CD14-positive monocyte (primary cell): ENCODE data around the gene CD55. TPM values are rescaled to one million over a fixed set of nuclear protein-coding genes. Genes with fewer than 3 reads are reported as not detected.
A peak's percentile ranks its signal among the peaks of the same experiment; 100 is the strongest.

Experiments
- DNase-seq, 3 donors: peaks; one replicate each; pipeline ENCODE4 v3.0.0-alpha.2; 2011 to 2022
- H2AFZ ChIP-seq: 2 replicates; pipeline ENCODE4 v1.6.0; 2012; ENCODE audit warnings: mild to moderate bottlenecking, low read depth, low read length, inconsistent platforms; ENCODE audit not compliant: insufficient read depth, poor library complexity, severe bottlenecking
- H3K27ac ChIP-seq, 2 donors: 1 replicate in 1 of 2; 2 replicates in 1 of 2; pipeline ENCODE4 v1.5.1; 2012 to 2013; ENCODE audit warnings: low read length in 2 of 2, control low read depth in 1 of 2, inconsistent platforms in 1 of 2, low read depth in 1 of 2, mild to moderate bottlenecking in 1 of 2
- H3K27me3 ChIP-seq, 2 donors: one replicate each; pipeline versions ENCODE4 v1.6.0 to v1.6.1; 2011 to 2013; ENCODE audit warnings: low read length in 2 of 2; ENCODE audit not compliant: control insufficient read depth in 2 of 2, insufficient read depth in 2 of 2
- H3K36me3 ChIP-seq, 2 donors: replicated peaks in 1 of 2; 1 replicate in 1 of 2; 2 replicates in 1 of 2; pipeline versions ENCODE4 v1.5.1 to v1.6.1; 2012 to 2013; ENCODE audit warnings: low read length in 2 of 2, control low read depth in 1 of 2, inconsistent platforms in 1 of 2, mild to moderate bottlenecking in 1 of 2; ENCODE audit not compliant: insufficient read depth in 2 of 2, control insufficient read depth in 1 of 2
- H3K4me1 ChIP-seq, 2 donors: 1 replicate in 1 of 2; 2 replicates in 1 of 2; pipeline versions ENCODE4 v1.5.1 to v1.6.1; 2012 to 2013; ENCODE audit warnings: low read length in 2 of 2, control low read depth in 1 of 2, inconsistent platforms in 1 of 2, mild to moderate bottlenecking in 1 of 2, moderate library complexity in 1 of 2; ENCODE audit not compliant: insufficient read depth in 2 of 2, control insufficient read depth in 1 of 2
- H3K4me2 ChIP-seq: replicated peaks from 2 replicates; pipeline ENCODE3; 2012; ENCODE audit warnings: low read length, moderate library complexity, mild to moderate bottlenecking; ENCODE audit not compliant: poor library complexity, severe bottlenecking; ENCODE audit errors: extremely low read depth
- H3K4me3 ChIP-seq, 3 experiments: fragments of 200-600 bp in 1 of 3; sonication (generic) in 1 of 3; replicated peaks in 1 of 3; 1 replicate in 2 of 3; 2 replicates in 1 of 3; pipeline ENCODE4 v1.5.1; 2011 to 2013; ENCODE audit warnings: low read length in 3 of 3, mild to moderate bottlenecking in 3 of 3, control low read depth in 2 of 3, low read depth in 2 of 3, inconsistent platforms in 1 of 3, moderate library complexity in 1 of 3
- H3K79me2 ChIP-seq: 2 replicates; pipeline ENCODE4 v1.6.0; 2012; ENCODE audit warnings: mild to moderate bottlenecking, control low read depth, inconsistent platforms, low read length, moderate library complexity; ENCODE audit not compliant: insufficient read depth
- H3K9ac ChIP-seq: 2 replicates; pipeline ENCODE4 v1.6.0; 2017; ENCODE audit warnings: low read length, mild to moderate bottlenecking; ENCODE audit not compliant: insufficient read depth, poor library complexity, severe bottlenecking
- H3K9me3 ChIP-seq, 2 donors: replicated peaks in 1 of 2; 1 replicate in 1 of 2; 2 replicates in 1 of 2; pipeline versions ENCODE4 v1.5.1 to v1.6.1; 2012 to 2013; ENCODE audit warnings: low read length in 2 of 2, control low read depth in 1 of 2; ENCODE audit not compliant: control insufficient read depth in 1 of 2, insufficient read depth in 1 of 2
- H4K20me1 ChIP-seq: 2 replicates; pipeline ENCODE4 v1.6.0; 2012; ENCODE audit warnings: mild to moderate bottlenecking, low read length, control low read depth, moderate library complexity; ENCODE audit not compliant: insufficient read depth
- H3K27ac Mint-ChIP-seq, 7 donors: one replicate each; pipeline ENCODE4 v1.8.0; 2020; ENCODE audit warnings: mild to moderate bottlenecking in 7 of 7, mixed read lengths in 7 of 7, moderate library complexity in 6 of 7, inconsistent platforms in 2 of 7
- H3K27me3 Mint-ChIP-seq, 3 donors: one replicate each; pipeline ENCODE4 v1.8.0; 2021 to 2022; ENCODE audit warnings: low read depth in 3 of 3, mild to moderate bottlenecking in 3 of 3, mixed read lengths in 3 of 3, moderate library complexity in 3 of 3, inconsistent platforms in 1 of 3
- H3K36me3 Mint-ChIP-seq, 2 donors: one replicate each; pipeline ENCODE4 v1.8.0; 2020; ENCODE audit warnings: mixed read lengths in 2 of 2, inconsistent platforms in 1 of 2, mild to moderate bottlenecking in 1 of 2
- H3K4me1 Mint-ChIP-seq: one replicate; pipeline ENCODE4 v1.8.0; 2020; ENCODE audit warnings: mild to moderate bottlenecking, mixed read lengths
- H3K4me3 Mint-ChIP-seq, 2 donors: one replicate each; pipeline ENCODE4 v1.8.0; 2020; ENCODE audit warnings: mild to moderate bottlenecking in 2 of 2, mixed read lengths in 2 of 2, moderate library complexity in 1 of 2
- H3K9me3 Mint-ChIP-seq, 7 donors: one replicate each; pipeline ENCODE4 v1.8.0; 2020 to 2022; ENCODE audit warnings: mixed read lengths in 7 of 7, mild to moderate bottlenecking in 6 of 7, moderate library complexity in 6 of 7, inconsistent platforms in 2 of 7
- WGBS: methylation state at CpG from one replicate; pipeline ENCODE4 v1.1.5; 2013; ENCODE audit warnings: missing lambda C conversion rate; ENCODE audit not compliant: insufficient coverage; 5-methylcytosine and 5-hydroxymethylcytosine counted together
- intact Hi-C, 2 donors: fragments of 100-400 bp; cut with micrococcal nuclease; formaldehyde crosslinking; loops; one replicate each; pipeline versions ENCODE4 v1.15.0 to v1.15.1; 2023
- polyA plus RNA-seq, 3 donors: library from polyadenylated mRNA; depleted of rRNA in 1 of 3; unstranded in 2 of 3; stranded (reverse) in 1 of 3; fragments of 300-500 nt in 2 of 3; fragments of >200 nt in 1 of 3; fragmentation: Illumina TruSeq in 2 of 3; gene quantifications; 1 replicate in 2 of 3; 2 replicates in 1 of 3; pipeline ENCODE4 v1.2.3, GENCODE V29; 2012 to 2021
- TF ChIP-seq, protein P1 (sequence below): fragments of 200-600 bp; IDR thresholded peaks from one replicate; pipeline ENCODE4 v1.8.0; 2022; ENCODE audit warnings: antibody characterized with exemption, mild to moderate bottlenecking

CD55 gene
- polyA plus RNA-seq, 3 donors: 171 to 221 (median 182) TPM

GRCh38 chr1:207298186-207298585 is 23.3 kb upstream of the CD55 start:
- Histone ChIP-seq H3K4me2 (peak overlapping the region; percentile 40), H3K36me3 (no peaks in the 10 kb centered on the region), H3K4me3 (peak overlapping the region in 1 of 3 experiments; percentile 9), H3K79me2 (no peaks in the 10 kb centered on the region), H3K27me3 (no peaks in the 10 kb centered on the region), H2AFZ (peak overlapping the region; percentile 9), H3K27ac (peak overlapping the region in 1 of 2 donors; percentile 10), H3K9ac (no peak overlapping the region), H3K9me3 (no peaks in the 10 kb centered on the region), H3K4me1 (peaks cover 16 to 19% of the 10 kb centered on the region in 2 donors), H4K20me1 (no peaks in the 10 kb centered on the region)
- peak overlapping the region in 3 of 7 donors; percentile 61 to 66 (median 66) for H3K27ac Mint-ChIP-seq
- no peaks in the 10 kb centered on the region for H3K36me3 Mint-ChIP-seq
- intact Hi-C loops: no loop called here
- DNase-seq: peak in 2 of 3 donors; percentile 41 to 42
- H3K4me3 Mint-ChIP-seq: peak overlapping the region in 1 of 2 donors; percentile 70
- H3K4me1 Mint-ChIP-seq: peaks cover 20% of the 10 kb centered on the region
- TF ChIP-seq, protein P1, sequence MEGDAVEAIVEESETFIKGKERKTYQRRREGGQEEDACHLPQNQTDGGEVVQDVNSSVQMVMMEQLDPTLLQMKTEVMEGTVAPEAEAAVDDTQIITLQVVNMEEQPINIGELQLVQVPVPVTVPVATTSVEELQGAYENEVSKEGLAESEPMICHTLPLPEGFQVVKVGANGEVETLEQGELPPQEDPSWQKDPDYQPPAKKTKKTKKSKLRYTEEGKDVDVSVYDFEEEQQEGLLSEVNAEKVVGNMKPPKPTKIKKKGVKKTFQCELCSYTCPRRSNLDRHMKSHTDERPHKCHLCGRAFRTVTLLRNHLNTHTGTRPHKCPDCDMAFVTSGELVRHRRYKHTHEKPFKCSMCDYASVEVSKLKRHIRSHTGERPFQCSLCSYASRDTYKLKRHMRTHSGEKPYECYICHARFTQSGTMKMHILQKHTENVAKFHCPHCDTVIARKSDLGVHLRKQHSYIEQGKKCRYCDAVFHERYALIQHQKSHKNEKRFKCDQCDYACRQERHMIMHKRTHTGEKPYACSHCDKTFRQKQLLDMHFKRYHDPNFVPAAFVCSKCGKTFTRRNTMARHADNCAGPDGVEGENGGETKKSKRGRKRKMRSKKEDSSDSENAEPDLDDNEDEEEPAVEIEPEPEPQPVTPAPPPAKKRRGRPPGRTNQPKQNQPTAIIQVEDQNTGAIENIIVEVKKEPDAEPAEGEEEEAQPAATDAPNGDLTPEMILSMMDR: no peak
- H3K9me3 Mint-ChIP-seq: peaks cover 0 to 3% (median 0%) of the 10 kb centered on the region in 7 donors
- peaks cover 0 to 1% (median 0%) of the 10 kb centered on the region in 3 donors for H3K27me3 Mint-ChIP-seq
- WGBS: 50% methylated on average over 1 of the region's 2 CpGs

DNA sequence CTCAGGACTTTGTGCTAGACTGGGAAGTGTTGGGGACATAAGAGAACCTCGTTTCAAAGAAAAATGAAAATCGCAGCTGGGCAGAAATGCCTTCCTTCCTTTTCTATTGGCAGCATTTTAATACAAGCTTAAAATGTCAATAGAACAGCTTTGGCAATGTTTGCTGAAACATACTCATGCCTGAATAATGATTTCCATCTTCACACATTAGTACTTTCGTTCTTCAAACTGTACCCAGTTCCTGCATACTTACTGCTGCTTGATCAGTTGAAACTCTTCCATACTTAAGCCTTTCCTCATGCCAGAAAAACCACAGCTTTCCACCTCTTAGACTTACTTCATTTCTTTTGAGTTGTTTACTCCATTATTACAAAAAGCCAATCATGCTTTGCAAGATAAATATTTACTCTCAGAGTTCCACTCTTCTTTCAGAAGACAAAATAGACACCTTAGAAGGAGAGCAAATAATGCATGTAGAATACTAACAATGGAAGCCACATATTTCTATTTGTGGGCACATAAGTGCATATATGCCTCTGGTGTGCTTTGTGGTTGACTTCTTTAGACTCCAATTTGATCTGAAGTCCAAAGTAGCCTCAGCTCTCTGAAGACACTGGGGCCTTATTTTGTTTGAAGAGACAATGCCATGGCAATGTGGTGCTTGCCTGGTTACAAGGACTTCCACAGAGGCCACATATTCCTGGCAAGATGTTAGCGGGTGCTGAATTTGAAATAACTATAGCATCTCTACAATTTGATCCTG is 22.7 kb upstream of the CD55 start:
- H3K4me3 Mint-ChIP-seq: no peak overlapping the region
- peak overlapping the region in 1 of 3 experiments; percentile 9 for H3K4me3 ChIP-seq

More for the DNA sequence above, 22.7 kb upstream of the CD55 start:
- Histone ChIP-seq H4K20me1 (no peaks in the 10 kb centered on the region), H3K27ac (peak overlapping the region in 1 of 2 donors; percentile 10), H2AFZ (peak overlapping the region; percentile 9), H3K9me3 (no peaks in the 10 kb centered on the region), H3K4me1 (peaks cover 16 to 20% of the 10 kb centered on the region in 2 donors), H3K79me2 (no peaks in the 10 kb centered on the region), H3K36me3 (no peaks in the 10 kb centered on the region), H3K4me2 (peak overlapping the region; percentile 40), H3K27me3 (no peaks in the 10 kb centered on the region), H3K9ac (no peak overlapping the region)
- intact Hi-C loops: no loop called here
- Mint-ChIP-seq H3K4me1 (peaks cover 22% of the 10 kb centered on the region), H3K27me3 (peaks cover 0 to 1% (median 0%) of the 10 kb centered on the region in 3 donors), H3K36me3 (no peaks in the 10 kb centered on the region), H3K27ac (peak overlapping the region in 1 of 7 donors; percentile 2), H3K9me3 (peaks cover 0 to 5% (median 4%) of the 10 kb centered on the region in 7 donors)
- no peak for DNase-seq
- TF ChIP-seq, protein P1: no peak
- WGBS: 39% methylated on average over 3 of the region's 4 CpGs
